GM23248 (cell line): ENCODE measurements around the gene SHPK. TPM values are rescaled to one million over a fixed set of nuclear protein-coding genes. Genes with fewer than 3 reads are reported as not detected.
A peak's percentile ranks its signal among the peaks of the same experiment; 100 is the strongest.

Source experiments
- DNase-seq: peaks from one replicate; pipeline ENCODE4 v3.0.0-alpha.2; 2015
- H2AFZ ChIP-seq: fragments of 200-600 bp; sonication (generic); 2 replicates; pipeline ENCODE4 v1.6.1; 2016; ENCODE audit warnings: antibody characterized with exemption
- H3F3A ChIP-seq: fragments of 200-600 bp; sonication (generic); 2 replicates; pipeline ENCODE4 v1.6.1; 2016; ENCODE audit warnings: mild to moderate bottlenecking, antibody characterized with exemption, mixed run types; ENCODE audit not compliant: insufficient read depth
- H3K27ac ChIP-seq: fragments of 200-600 bp; sonication (generic); 2 replicates; pipeline ENCODE4 v1.5.1; 2016; ENCODE audit warnings: mild to moderate bottlenecking
- H3K27me3 ChIP-seq: fragments of 200-600 bp; sonication (generic); replicated peaks from 2 replicates; pipeline ENCODE4 v1.6.1; 2016; ENCODE audit warnings: mild to moderate bottlenecking; ENCODE audit not compliant: insufficient read depth
- H3K36me3 ChIP-seq: fragments of 200-600 bp; sonication (generic); 2 replicates; pipeline ENCODE4 v1.6.1; 2016; ENCODE audit warnings: low read depth, mild to moderate bottlenecking
- H3K4me1 ChIP-seq: fragments of 200-600 bp; sonication (generic); 2 replicates; pipeline ENCODE4 v1.6.1; 2016; ENCODE audit warnings: mild to moderate bottlenecking; ENCODE audit not compliant: insufficient read depth
- H3K4me2 ChIP-seq: fragments of 200-600 bp; sonication (generic); one replicate; pipeline ENCODE4 v1.6.1; 2016; ENCODE audit warnings: mild to moderate bottlenecking; ENCODE audit not compliant: unreplicated experiment
- H3K4me3 ChIP-seq: fragments of 200-600 bp; sonication (generic); 2 replicates; pipeline ENCODE4 v1.5.1; 2016; ENCODE audit warnings: mild to moderate bottlenecking
- H3K79me2 ChIP-seq: fragments of 200-600 bp; sonication (generic); 2 replicates; pipeline ENCODE4 v1.6.1; 2016; ENCODE audit warnings: mild to moderate bottlenecking; ENCODE audit not compliant: insufficient read depth
- H3K9ac ChIP-seq: fragments of 200-600 bp; sonication (generic); 2 replicates; pipeline ENCODE4 v1.6.1; 2016; ENCODE audit warnings: mild to moderate bottlenecking
- H3K9me2 ChIP-seq: fragments of 200-600 bp; sonication (generic); 2 replicates; pipeline ENCODE4 v1.6.1; 2016; ENCODE audit warnings: mixed run types, mild to moderate bottlenecking, moderate library complexity; ENCODE audit not compliant: insufficient read depth
- H3K9me3 ChIP-seq: fragments of 200-600 bp; sonication (generic); one replicate; pipeline ENCODE4 v1.6.1; 2017; ENCODE audit warnings: low read depth
- H4K20me1 ChIP-seq: fragments of 200-600 bp; sonication (generic); 2 replicates; pipeline ENCODE4 v1.6.0; 2016; ENCODE audit not compliant: insufficient read depth
- EZH2 ChIP-seq: fragments of 200-600 bp; sonication (generic); IDR thresholded peaks from 2 replicates; pipeline ENCODE4 v1.6.1; 2018; ENCODE audit warnings: antibody characterized with exemption, mild to moderate bottlenecking; ENCODE audit not compliant: insufficient read depth, poor library complexity, severe bottlenecking
- EZH2phosphoT487 ChIP-seq: fragments of 200-600 bp; sonication (generic); IDR thresholded peaks from 2 replicates; pipeline ENCODE4 v1.6.1; 2018; ENCODE audit warnings: antibody characterized with exemption, moderate library complexity, mild to moderate bottlenecking, low read depth; ENCODE audit not compliant: insufficient read depth
- WGBS, 2 experiments: methylation state at CpG; one replicate each; pipeline ENCODE4 v1.1.6; 2015 to 2017; ENCODE audit warnings: low lambda C conversion rate in 2 of 2, low coverage in 1 of 2; ENCODE audit errors: missing lambda C conversion rate in 2 of 2; 5-methylcytosine and 5-hydroxymethylcytosine counted together
- in situ Hi-C: fragments of 300-500 bp; cut with MboI; formaldehyde crosslinking; loops from 2 replicates; pipeline ENCODE4 v1.15.0; 2020
- polyA plus RNA-seq: library from polyadenylated mRNA; unstranded; fragments of >200 nt; fragmentation: Nextera tagmentation; extraction: Ambion mirVana; gene quantifications from 2 replicates; pipeline ENCODE4 v1.2.1, GENCODE V29; 2016
- total RNA-seq: library from RNA; depleted of rRNA; stranded (reverse); fragments of >200 nt; shearing (Covaris generic); gene quantifications from 2 replicates; pipeline ENCODE4 v1.2.3, GENCODE V29; 2014

SHPK gene
- total and polyA plus RNA-seq, 2 experiments from 2014 or later = 3.1 to 5.8 TPM

DNA sequence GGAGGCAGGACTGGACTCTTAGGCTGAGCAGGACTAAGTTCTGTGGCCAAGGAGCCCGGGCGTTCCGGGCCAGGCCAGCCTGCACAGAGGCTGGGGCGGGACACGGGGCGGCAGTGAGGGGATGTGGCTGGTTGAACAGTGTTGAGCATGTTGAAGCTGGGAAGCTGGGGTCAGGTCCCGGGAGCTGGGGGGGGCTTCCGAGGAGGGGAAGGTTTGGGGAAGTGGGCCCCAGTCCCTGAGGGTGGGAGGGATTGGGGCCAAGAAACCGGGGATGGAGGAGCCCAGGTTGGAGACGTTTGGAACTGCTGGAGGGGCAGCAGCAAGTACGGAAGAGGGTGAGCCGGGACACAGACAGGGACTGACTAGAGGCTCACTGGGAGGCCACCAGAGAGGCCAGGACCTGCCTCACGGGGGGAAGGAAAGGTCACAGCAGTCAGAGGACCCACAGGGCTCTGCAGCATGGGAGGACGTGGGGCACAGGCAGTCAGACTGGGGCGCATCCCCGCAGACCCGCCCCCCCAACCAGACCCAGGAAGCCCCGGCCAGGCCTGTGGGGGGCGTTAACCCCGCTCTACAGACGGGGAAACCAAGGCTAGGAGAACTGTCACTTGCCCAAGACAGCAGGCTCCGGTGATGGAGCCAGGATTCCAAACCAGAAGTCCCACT, 22.9 kb upstream of the SHPK start:
- H3K9me3 ChIP-seq = no peaks in the 10 kb centered on the region
- WGBS, 2 experiments = 51 to 58% methylated on average over 18 to 22 of the region's 22 CpGs
- H3K4me3 ChIP-seq = no peak overlapping the region
- peak overlapping the region; percentile 36 for H3K9ac ChIP-seq
- peak overlapping the region; percentile 54 for H3K27ac ChIP-seq
- H3K4me2 ChIP-seq = no peak overlapping the region
- no peaks in the 10 kb centered on the region for H3K27me3 ChIP-seq
- H3K4me1 ChIP-seq = peaks cover 12% of the 10 kb centered on the region
- H3K36me3 ChIP-seq = no peaks in the 10 kb centered on the region
- H3K9me2 ChIP-seq = no peaks in the 10 kb centered on the region
- DNase-seq = no peak
- H3F3A ChIP-seq = peaks cover 9% of the 10 kb centered on the region; the same call in 1 of the 2 replicates
- in situ Hi-C loops = no loop called here
- H4K20me1 ChIP-seq = no peaks in the 10 kb centered on the region
- no peaks in the 10 kb centered on the region for H3K79me2 ChIP-seq
- no peak overlapping the region for H2AFZ ChIP-seq
- TF ChIP-seq EZH2 = no peak
- TF ChIP-seq EZH2phosphoT487 = no peak

GRCh38 chr17:3657874-3658783, 22.1 kb upstream of the SHPK start:
- H3K27me3 ChIP-seq = no peaks in the 10 kb centered on the region
- H3K36me3 ChIP-seq = no peaks in the 10 kb centered on the region
- no peaks in the 10 kb centered on the region for H3K9me2 ChIP-seq
- in situ Hi-C loops = no loop called here
- no peaks in the 10 kb centered on the region for H3K79me2 ChIP-seq
- peaks cover 9% of the 10 kb centered on the region; the same call in 1 of the 2 replicates for H3F3A ChIP-seq
- peaks cover 12% of the 10 kb centered on the region for H3K4me1 ChIP-seq
- TF ChIP-seq EZH2phosphoT487 (no peak), EZH2 (no peak)
- no peaks in the 10 kb centered on the region for H4K20me1 ChIP-seq
- 84 to 88% methylated on average over 39 to 42 of the region's 42 CpGs for WGBS, 2 experiments
- H3K27ac ChIP-seq = no peak overlapping the region
- no peak overlapping the region for H3K9ac ChIP-seq
- no peak overlapping the region for H2AFZ ChIP-seq
- no peak overlapping the region for H3K4me2 ChIP-seq
- no peak for DNase-seq
- H3K4me3 ChIP-seq = no peak overlapping the region
- no peaks in the 10 kb centered on the region for H3K9me3 ChIP-seq

DNA sequence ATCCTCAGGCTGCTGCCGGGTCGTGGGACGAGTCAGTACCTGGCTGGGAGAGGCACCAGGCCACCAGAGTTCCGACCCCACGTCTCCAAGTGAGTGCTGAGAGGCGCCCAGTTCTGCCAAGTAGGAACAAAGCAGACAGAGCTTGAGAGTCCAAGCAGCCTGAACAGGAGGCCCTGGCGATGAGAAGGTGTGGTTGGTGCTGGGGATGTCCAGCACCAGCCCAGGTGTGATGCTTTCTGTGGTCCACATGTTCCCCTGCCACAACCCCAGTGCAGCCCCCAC, 21.5 kb upstream of the SHPK start:
- Histone ChIP-seq H3K9ac (no peak overlapping the region), H3K9me3 (no peaks in the 10 kb centered on the region), H3K79me2 (no peaks in the 10 kb centered on the region), H3F3A (peaks cover 9% of the 10 kb centered on the region; the same call in 1 of the 2 replicates), H3K36me3 (no peaks in the 10 kb centered on the region), H3K27me3 (no peaks in the 10 kb centered on the region), H4K20me1 (no peaks in the 10 kb centered on the region), H3K4me3 (no peak overlapping the region), H3K4me1 (peaks cover 12% of the 10 kb centered on the region), H2AFZ (no peak overlapping the region), H3K9me2 (no peaks in the 10 kb centered on the region), H3K4me2 (no peak overlapping the region), H3K27ac (no peak overlapping the region)
- DNase-seq = no peak
- 88 to 89% methylated on average over 7 of the region's 7 CpGs for WGBS, 2 experiments
- TF ChIP-seq EZH2phosphoT487 = no peak
- TF ChIP-seq EZH2 = no peak
- in situ Hi-C loops = no loop called here

DNA sequence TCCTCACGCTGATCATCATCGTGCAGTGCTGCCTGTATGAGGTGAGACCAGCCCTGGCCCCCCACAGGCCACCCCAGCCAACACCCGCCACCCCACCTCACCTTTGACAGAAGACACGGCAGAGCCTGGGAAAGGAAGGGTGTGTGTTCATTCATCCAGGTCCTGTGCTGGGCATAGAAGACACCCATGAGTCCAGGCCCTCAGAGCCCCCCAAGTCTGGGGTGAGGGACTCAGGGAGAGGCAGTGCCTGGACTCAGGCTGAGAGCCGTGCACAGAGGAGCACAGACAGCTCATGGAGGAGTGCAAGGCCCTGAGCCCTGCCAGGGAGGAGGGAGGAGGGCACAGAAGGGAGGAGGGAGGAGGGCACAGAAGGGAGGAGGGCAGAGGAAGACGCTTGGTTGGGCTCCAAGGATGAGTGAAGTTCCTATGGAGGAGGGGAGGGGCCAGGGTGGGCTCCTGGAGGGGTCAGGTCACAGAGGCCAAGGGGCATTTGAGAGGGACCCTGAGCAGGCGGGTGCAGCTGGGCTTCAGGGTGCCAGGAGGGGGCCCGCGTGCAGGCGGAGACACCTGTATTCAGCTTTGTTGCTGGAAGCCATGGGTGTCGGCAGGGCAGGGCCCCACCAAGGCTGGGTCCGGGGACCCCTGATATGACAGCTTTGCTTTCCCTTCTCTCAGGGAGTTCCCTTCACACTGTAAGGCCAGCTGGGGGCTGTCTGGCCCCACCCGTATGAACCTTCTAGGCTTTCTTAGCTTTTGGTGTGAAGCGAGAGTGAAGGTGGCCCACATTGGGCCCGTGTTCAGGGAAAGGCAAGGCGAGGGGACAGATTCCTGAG, 20.9 kb upstream of the SHPK start:
- no peaks in the 10 kb centered on the region for H4K20me1 ChIP-seq
- no peaks in the 10 kb centered on the region for H3K9me2 ChIP-seq
- H2AFZ ChIP-seq = no peak overlapping the region
- H3K4me2 ChIP-seq = no peak overlapping the region
- peaks cover 9% of the 10 kb centered on the region; the same call in 1 of the 2 replicates for H3F3A ChIP-seq
- H3K4me1 ChIP-seq = peaks cover 12% of the 10 kb centered on the region
- H3K9me3 ChIP-seq = no peaks in the 10 kb centered on the region
- DNase-seq = no peak
- H3K36me3 ChIP-seq = no peaks in the 10 kb centered on the region
- H3K27ac ChIP-seq = no peak overlapping the region
- TF ChIP-seq EZH2 (no peak), EZH2phosphoT487 (no peak)
- no peaks in the 10 kb centered on the region for H3K79me2 ChIP-seq
- H3K9ac ChIP-seq = no peak overlapping the region
- whole genome bisulfite sequencing, 2 experiments = 78 to 79% methylated on average over 9 to 16 of the region's 16 CpGs
- no peaks in the 10 kb centered on the region for H3K27me3 ChIP-seq
- no peak overlapping the region for H3K4me3 ChIP-seq
- in situ Hi-C loops = no loop called here
